ENCODE results near the gene PLB1.

Gene PLB1

DNA sequence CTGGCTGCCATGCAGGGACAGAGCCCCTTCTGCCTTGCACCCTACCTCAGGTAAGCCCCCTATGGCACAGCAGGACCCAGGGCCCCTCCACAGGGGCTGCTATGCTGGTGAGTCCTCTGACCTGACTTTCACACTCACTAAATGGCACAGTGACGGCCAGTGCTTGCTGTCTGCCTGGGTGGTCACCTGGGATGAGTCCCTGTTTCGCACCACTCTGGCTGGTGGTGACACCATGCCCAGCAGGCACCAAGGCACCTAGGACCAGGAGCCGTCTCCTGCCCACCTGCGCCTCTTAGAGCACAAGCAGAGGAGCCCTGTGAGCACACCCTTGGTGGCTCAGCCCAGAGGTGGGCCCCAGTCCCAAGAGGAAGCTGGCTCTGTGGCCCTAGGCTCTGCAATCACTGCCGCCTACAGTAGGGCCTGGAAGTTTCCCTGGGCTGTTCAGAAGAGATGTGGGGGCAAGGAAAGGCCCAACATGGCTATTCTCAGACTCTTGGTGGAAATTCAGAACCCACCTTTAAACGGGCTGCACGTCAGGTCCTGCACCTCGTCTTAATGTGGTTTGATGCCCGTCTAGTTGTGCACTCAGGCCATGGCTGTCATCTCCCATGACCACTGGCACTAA, 96.0 kb downstream of the PLB1 start:
- no peak for DNase-seq (ENCODE audit: low read depth in 2 of 2)

DNA sequence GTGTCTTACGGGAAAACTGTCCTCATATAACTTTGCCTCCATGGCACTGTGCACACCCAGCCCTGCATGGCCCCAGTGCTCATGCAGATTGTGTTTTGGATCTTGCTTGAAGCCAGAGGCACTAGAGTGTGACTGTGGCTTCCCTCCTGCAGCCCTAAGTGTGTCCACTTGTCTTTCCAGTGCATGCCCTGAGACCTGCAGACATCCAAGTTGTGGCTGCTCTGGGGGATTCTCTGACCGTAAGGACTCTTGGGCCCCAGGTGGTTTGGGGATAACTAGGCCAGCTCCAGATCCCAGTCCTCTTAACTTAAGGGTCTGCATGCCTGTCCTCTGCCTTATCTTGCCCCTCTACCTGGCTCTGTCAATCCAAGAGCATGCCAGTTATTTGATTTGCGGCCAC, 96.6 kb downstream of the PLB1 start:
- DNase-seq (ENCODE audit: low read depth in 2 of 2): no peak

DNA sequence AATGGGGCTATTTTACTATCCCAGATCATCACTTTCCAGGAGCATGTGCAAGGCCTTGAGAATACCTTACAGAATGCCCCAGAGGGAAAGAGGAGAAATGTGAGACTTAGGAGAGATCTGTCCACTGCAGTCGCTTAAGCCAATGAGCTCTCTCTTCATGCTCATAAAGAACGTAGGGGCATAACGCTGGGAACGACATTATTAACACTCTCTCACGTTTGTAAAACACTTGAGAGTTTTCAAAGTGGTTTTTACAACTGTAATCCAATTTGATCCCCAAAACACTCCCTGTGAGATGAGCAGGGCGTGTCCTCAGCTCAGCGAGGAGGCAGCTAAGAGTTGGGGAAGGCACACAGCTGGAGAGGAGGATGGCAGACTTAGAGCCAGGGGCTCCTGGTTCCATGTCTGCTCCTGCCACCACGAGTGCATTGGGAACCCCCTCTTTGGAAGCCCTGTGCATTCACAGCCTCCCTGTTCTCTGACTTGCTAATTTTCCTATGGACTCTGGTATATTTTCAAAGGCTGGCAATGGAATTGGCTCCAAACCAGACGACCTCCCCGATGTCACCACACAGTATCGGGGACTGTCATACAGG, 97.4 kb downstream of the PLB1 start:
- DNase-seq (ENCODE audit: low read depth in 2 of 2): no peak

DNA sequence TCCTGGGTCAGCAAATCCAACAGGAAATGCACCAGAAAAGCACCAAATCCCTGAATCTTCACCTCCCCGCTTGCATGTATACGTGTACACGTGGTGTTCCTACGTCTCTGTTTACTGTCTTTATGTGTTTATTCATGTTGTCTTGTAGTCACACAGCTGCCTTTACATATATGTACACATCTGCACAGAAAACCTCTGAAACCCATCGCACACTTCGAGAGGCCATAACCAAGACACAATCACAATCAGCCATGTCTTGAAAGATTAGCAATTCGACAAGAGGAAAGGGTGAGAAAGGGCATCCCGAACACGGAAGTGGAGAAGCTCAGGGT, 98.1 kb downstream of the PLB1 start:
- no peak for DNase-seq (ENCODE audit: low read depth in 2 of 2)

DNA sequence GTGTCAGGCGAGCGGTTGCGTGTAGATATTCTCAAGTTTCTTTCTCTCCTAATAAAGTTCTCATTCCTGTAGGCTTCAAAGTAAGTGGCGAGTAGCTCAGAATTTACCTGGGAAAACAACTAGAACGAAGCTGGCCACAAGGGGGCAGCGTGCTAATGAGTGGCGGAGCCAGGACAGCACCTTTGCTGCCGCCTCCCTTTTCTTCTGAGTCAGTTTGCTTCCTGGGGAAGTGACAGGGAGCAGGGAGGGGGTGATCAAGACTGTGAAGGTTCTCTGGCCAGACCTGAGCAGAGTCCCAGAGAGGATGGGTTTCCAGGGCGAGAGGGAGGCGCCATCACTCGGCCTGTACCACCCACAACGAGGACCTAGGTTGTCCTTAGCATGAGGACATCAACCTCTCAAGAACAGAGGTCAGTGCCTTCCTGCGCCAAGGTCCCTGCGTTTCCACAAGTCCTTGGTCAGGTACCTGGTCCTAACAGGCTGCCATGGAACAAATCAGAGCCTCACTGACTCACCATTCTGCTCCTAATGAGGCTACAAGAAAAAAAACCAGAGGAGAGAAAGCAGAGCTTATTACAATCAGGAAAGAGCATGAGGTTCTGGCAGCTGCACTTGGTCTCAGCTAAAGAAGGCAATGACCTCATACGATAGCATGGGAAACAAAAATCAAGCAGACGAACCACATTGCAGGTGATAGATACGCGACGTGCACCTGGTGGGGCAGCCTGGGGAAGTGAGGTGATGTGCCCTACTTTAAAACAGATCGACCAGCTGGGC, 98.7 kb downstream of the PLB1 start:
- peak; percentile 85 to 87 for DNase-seq (ENCODE audit: low read depth in 2 of 2)

DNA sequence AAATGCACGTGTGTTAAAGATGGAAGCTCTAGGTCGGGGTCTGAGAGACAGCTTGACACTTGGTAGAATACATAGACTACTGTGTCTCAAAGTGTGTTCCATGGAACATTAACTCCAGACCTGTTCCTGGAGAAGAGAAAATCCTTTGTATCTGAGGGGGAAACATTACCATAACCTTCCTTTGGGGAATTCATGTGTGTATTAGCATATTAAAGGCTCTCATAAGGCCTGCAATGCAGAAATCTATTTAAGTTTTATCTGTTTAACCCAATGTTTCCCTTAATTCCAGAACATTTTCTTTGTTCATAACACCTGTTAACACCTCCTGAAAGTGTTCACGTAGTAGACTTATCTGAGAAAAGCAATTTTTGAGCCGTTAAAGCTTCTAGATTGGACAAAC, 99.5 kb downstream of the PLB1 start:
- no peak for DNase-seq (ENCODE audit: low read depth in 2 of 2)

DNA sequence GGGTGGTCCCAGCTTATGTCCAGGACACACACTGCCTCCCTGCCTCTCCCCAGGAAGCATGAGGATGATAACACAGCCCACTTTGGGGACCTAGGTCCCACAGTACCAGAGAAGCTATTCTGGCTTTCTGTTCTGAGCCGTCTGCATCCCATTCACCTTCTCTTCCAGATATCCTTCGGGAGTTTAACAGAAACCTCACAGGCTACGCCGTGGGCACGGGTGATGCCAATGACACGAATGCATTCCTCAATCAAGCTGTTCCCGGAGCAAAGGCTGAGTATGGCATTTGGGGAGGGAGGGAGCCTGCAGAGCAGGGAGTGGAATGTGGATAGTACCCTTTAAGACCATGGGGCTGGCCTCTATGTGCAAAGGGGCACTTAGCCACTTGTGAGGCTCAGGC, 102.6 kb downstream of the PLB1 start:
- DNase-seq (ENCODE audit: low read depth in 2 of 2): no peak

DNA sequence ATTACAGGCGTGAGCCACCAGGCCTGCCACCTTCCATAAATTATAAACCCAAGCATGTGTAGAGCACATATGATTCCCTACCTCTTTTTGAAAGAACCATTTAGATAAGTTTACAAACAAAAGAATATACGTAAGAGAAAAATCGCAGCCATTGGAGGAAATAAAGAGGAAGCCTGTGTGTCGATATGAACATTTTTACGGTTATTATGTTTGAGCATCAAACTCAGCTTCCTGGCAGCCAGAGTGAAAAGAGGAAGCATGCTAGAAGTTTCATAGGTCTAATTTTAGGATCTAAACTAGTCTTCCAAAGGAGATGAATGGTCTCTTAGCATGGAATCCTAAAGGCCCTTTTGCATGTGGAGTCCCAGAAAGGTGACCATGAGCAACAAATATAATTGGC, 104.3 kb downstream of the PLB1 start:
- DNase-seq (ENCODE audit: low read depth in 2 of 2): no peak

DNA sequence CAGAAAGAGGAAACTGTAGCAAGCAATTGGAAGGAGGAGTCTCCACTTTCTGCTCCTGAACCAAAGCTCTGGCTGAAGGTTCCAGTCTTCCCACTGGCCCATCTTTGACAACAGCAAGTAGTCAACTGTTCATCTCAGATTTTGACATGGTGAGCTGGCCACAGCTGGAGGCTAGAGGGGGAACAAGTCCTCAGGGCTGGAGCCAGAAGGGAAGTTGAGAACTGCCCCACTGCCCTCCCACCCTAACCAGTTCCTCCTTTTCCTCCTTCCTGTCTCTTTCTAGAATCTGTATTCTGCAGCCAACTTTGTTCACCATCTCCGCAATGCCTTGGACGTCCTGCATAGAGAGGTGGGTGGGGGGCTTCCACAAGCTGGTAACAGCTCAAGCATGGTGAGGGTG, 105.8 kb downstream of the PLB1 start:
- no peak for DNase-seq (ENCODE audit: low read depth in 2 of 2)

DNA sequence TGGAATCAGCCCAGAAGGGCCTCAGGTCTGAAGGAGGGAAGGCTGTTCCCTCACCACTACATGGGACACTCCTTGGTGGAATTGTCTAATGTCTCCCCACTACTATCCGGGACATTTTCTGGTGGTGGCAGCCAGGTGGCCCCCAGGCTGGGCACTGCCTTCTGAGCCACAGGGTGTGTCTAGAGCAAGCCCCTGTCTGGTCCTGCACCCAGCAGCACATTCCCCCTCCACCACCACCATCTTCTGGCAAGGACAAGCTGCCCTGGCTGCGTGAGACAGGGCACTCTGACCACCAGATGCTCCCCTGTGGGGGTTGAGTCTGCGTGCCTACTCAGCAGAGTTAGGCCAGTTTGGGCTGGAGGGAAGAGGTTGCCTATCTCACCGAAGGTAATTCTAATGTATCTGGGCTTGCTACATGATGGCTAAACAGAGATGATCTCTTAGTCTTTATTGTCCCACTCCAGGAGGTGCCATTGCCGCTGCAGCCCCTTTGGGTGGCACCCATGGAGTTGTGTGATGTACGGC, 106.3 kb downstream of the PLB1 start:
- no peak for DNase-seq (ENCODE audit: low read depth in 2 of 2)

DNA sequence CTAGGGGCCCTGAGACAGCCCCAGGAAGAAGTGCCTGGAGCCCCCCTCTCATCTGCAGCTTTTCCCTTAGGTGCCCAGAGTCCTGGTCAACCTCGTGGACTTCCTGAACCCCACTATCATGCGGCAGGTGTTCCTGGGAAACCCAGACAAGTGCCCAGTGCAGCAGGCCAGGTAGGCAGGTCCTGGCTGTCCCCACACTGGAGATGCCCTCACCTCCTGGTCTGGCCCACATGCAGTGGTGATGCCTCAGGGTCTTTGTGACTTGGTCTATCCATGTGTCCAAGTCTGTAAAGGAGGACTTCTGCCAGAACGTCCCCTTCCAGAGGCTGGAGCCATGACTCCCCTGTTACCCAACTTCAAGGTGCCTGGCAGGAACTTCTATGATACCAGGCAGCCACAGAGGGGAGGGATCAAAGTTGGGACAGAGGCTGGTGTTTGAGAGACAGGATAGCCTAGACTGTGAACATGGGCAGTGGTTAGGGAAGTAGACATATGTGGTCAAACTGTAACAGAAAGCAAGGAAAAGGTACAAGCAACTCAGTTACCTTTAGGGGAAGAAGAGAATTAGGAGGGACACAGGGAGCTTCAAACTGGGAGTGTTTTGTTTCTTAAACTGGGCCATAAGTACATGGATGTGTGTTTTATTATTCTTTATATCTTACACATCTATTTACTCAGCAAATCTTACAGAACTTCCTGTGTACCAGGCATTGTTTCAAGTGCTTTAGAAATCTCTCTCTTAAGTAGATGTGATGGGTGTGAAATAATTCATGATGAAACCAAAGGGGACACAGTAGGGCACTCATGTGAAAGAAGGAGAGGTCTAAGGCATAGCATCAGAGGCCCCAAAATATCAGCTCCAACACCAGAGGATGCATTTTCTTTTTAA, 107.1 kb downstream of the PLB1 start:
- DNase-seq (ENCODE audit: low read depth in 2 of 2): no peak

DNA sequence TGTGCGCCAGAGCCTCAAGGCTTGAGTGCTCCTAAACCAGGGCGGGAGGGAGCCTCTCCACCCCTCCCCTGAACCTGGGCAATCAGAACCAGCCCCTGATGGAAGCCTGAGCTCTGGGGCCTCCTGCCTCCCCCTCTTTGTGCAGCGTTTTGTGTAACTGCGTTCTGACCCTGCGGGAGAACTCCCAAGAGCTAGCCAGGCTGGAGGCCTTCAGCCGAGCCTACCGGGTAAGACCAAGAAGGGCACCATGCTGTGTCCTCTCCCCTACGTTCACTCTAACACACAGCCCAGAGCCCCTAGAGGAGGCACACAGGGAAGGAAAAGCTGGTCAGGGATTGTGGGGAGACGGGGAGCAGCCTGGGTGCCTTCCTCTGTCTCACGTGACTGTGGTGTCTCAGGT, 108.0 kb downstream of the PLB1 start:
- no peak for DNase-seq (ENCODE audit: low read depth in 2 of 2)

DNA sequence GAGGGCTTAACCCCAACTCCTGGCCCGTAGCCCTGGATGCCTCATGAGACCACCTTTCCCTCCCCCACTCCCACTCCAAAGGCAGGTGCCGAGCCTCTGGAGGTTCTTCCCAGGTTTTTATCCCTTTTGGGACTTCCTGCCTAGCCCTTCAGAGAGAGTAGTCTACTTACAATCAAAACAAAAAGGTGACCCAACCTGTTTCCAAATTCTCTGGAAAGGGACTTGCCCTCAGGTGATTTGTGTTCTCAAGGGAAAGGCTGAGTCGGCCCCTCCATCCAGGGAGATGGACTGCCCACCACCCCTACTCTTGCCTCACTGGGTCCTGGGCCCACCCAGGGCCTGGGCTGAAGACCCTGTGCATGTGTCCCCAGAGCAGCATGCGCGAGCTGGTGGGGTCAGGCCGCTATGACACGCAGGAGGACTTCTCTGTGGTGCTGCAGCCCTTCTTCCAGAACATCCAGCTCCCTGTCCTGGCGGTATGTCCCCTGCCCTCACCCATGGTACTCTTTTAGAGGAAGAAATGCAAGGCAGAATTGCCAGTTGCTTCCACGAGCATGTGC, 108.5 kb downstream of the PLB1 start:
- no peak for DNase-seq (ENCODE audit: low read depth in 2 of 2)

DNA sequence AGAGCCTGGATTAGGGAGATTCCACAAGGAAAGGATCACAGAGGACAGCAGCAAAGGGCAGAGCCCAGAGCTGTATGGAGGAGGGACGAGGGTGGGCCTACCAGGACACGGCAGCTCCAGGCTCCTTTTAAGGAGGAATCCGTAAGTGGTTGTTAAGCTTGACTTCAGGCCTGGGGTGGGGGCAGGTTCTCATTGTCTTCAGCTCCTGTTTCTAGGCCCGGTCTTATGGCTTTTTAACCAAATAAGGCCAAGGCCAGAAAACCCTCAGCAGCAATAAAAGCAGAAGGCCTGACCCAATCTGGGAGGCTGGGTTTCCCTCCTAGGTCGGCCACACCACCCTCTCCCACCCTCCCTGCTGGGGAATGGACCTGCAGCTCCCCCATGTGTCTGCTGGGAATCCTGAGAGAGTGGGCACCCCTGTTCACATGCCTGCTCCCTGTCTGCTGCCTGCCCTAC, 111.2 kb downstream of the PLB1 start:
- DNase-seq (ENCODE audit: low read depth in 2 of 2): no peak

DNA sequence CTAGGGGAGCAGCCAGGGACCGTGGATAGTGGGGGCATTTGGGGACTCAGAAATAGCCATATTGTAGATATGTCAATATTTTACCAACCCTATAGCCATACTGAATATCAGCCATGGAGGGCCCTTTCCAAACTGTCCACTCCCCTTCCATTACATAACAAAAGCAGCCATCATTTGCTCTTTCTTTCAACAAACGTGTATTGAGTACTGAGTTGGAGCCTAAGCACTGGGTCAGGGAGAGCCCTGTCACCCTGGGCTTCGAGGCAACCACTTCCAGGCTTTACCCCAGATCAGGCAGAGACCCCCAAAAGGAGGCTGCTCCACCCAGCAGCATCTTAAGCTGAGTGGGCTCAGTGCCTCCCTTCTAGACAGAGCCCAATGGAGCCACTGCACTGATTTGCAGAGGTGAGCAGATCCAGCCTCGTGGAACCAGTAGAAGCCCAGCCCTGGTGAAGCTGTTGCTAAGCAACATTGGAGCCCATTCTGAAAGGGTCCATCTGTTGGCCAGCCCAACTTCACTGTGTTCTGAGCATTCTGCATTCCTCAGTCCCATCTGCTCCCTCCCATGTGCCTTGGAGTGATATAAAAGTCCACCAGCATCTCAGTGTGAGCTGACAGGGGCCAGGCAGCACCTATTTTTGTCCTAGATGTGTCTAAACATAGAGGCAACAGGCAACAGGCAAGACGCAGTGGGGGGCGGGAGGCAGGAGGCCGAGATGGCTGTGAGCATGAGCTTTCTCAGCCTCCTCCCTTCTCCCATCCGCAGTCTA, 112.1 kb downstream of the PLB1 start:
- no peak for DNase-seq (ENCODE audit: low read depth in 2 of 2)

DNA sequence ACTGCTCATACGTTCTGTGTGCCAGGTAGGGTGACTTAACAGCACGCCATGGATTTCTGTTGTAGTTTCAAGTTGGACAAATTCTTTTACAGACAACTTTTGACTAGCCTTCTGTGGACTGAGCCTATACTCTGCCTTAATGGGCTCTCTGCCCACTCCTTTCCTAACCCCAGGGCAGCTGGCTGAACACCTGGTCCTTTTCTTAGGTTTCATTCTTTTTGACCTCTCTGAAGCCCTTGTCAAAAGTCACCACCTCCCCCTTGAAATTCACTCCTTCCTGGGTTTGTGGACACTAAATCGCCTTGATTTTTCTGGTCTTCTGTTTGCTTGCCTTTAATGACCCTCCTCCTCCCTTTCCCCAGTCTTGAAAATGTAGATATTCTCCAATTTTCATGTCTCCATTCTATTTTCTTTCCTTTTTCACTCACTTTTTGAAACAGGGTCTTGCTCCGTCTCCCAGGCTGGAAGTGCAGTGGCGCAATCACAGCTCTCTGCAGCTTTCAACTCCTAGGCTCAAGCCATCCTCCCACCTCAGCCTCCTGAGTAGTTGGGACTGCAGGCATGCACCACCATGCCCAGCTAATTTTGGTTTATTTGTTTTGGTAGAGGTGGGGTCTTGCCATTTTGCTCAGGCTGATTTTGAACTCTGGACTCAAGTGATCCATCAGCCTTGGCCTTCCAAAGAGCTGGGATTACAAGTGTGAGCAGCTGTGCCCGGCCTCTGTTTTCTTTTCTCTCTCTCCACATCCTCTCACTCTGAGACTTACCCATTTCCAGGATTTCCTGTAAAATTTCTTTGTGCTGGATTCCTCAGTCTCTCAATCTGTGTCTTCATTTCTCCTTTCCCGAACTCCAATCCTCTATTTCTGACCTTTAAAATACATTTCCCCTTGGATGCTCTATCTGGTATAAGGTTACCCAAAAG, 112.9 kb downstream of the PLB1 start:
- no peak for DNase-seq (ENCODE audit: low read depth in 2 of 2)

DNA sequence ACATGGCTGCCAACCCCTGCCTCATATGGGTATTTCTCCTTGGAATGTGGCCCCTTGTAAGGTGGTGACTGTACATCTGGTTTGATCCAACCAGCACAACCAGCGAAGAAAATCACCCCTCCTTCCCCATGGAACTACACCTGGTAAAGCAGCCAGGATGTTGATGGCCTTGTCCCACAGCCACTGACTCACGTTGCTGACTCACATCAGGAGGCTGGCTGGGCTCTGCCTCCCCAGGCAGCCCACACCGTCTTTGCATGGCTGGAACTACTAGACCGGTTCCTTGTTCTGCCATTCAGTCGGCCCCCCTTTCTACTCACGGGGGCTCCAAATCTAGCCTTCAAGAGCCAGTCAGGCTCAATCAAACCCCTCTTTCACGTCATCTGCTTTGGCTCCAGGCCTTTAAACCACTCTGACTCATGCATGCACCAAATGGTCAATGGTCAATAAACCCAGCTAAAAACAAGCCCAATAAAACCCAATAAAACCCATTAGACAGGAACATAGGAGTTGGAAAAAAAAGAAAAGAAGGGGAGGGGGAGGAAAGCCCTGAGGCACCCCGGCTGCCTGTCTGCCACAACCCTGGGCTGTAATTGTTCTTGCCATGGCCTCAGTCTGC, 114.8 kb downstream of the PLB1 start:
- DNase-seq (ENCODE audit: low read depth in 2 of 2): peak in 1 of 2 donors; percentile 25

DNA sequence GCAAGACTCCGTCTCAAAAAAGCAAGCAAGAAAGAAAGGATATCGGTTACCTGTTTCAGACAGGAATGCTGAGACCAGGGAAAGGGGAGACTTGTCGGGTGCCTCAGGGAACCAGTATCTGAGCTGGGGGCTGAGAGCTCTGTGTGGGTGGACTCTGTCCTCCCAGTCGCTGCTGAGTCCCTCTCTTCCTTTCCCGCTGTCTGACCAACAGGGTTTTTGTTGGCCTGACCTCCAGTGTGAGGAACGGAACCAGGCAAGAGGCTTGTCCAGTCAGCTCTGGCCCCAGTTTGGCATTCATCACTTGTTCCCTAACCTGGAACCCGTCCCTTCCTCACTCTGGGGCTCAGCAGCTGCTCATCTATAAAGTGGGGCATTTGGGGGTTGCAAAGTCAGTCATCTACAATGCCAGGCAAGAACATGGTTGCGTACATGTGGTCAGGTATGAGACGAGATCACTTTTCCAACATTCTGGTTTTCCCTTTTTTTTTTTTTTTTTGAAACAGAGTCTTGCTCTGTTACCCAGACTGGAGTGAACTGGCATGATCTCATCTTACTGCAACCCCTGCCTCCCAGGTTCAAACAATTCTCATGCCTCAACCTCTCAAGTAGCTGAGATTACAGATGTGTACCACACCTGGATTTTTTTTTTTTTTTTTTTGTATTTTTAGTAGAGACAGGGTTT, 116.4 kb downstream of the PLB1 start:
- DNase-seq (ENCODE audit: low read depth in 2 of 2): no peak

DNA sequence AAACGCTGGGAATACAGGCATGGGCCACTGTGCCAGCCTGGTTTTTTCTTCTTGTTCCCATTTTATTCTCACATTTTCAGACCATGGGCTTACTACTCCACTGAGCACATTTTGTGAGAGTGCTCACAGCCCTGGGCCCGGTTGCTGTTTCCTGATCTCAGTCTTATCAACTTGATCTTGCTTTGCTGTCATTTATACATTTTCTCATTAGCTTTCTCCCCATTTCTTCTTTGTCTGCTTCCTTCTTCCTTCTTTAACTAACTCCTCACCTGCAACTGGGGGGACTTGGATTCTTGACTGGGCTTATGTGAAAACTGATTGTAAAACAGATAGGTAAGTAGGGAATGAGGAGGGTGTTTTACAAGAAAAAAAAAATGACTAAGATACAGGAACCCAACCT, 117.3 kb downstream of the PLB1 start:
- no peak for DNase-seq (ENCODE audit: low read depth in 2 of 2)
